GM19397 (cell line): ENCODE measurements around the gene HDAC9.
"Not testable (repeated sequence)": the region's sequence is repeated elsewhere in the genome, so short reads cannot be mapped to it uniquely, and the experiment has no call there.

Experiments used
- ATAC-seq: cut with Tn5 transposase; IDR thresholded peaks from one replicate; pipeline ENCODE4 v1.9.1; 2021; ENCODE audit warnings: mild to moderate bottlenecking, moderate library complexity; ENCODE audit not compliant: unreplicated experiment

The HDAC9 gene

DNA sequence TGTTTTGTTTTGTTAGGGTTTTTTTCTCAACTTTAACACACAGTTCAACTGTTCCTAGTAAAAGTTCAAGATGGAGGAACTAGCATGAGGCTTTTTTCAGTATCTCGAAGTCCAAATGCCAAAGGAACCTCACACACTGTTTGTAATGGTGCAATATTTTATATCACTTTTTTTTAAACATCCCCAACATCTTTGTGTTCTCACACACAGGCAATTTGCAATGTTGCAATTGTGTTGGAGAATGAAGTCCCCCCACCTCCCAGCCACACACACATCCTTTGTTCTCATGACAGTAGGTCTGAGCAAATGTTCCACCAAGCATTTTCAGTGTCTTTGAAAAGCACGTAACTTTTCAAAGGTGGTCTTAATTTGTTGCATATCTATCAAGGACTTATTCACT, 501.0 kb downstream of the HDAC9 start:
- no peak for ATAC-seq

DNA sequence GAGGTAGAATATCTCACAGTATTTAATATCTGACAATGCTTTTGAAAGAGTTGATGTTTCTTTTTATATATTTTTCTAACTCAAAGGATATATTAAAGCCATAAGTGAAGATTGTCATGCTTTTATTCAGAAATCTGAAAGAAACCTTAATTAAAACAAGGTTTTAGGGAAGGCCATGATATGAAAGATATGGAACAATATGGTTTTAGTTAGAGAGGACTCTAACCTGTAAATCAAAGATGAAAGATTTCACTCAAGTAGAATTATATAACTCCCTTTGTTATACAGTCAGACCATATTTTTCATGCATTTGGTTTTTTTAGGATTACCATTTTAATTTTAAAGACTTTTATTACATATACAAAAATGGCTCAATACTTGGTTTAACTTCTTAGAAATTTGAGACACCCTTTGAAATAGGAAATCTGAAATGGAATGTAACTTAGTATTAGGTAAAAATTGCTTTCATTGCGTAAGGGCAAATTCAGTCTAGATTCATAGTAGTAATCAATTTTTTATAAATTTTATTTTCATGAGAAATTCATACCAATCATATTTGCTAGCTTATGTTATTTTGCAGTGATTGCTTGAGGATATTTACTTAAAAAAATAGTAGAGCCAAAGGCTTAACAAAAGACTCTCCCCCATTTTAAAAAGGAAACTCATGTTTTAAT, 502.1 kb downstream of the HDAC9 start:
- ATAC-seq, result no peak

DNA sequence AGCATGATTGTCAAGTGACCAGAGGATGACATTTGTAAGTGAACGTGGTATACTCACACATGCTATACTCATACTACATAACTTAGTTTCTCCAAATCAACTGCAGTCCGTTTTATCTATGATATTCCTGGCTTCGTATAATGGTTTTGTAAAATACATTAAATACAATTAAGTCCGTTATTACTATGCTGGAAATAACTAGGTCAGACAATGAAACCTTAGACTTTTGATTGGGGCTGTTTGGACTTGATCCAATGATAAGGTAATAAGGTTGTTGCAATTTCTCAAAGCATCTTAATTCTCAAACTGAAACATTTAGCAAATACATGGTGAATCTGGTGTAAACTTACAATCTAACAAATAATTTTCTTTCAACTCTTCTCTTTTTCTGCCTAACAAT, 504.9 kb downstream of the HDAC9 start:
- ATAC-seq, result no peak

DNA sequence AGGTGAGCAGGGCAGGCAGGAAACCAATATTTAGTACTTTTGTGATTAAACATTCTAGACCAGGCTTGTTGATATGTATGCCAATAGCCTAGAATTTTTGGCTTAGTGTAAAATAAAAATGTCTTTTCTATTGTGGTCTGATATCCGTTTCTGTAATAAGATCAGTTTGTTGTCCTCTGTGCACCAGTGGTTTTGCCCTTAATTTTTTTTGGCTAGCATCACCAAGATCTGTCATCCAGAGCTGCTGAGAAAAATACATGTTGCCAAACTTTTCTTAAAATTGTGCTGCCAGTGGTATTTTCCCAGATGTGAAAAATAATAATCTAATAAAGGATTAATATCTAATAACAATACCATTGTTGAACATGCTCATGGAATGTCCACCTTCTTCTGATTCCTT, 506.3 kb downstream of the HDAC9 start:
- ATAC-seq, result no peak

DNA sequence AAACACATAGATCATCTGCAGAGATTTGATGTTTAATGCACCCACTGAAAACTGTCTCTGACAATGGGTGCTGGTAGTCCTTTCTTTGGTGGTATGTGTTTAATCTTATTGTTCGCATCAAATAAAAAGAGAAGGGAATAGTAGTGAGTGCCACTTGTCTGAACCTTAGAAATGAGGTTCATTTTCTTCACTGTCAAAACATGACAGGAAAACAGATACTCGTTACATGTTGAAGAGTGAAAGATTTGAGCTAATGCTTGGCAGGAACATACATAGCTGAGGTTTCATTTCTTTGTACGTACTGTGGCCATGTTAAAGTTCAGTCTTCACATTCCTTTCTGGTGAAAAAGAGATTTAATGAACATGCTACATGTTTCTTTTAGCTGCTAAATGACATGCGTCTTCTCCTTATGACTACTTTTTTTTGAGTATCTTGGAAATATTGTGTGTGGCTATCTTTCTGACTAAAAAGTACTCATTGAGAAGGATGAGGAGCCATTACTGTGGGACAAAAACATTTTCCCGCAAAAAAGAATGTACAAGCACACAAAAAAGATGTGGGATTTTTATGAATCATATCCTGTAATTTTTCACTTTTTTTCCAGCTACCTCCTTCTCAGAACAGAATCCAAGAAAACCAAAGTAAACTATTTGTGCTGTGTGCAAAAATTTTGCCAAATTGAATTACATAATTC, 513.8 kb downstream of the HDAC9 start:
- no peak for ATAC-seq

DNA sequence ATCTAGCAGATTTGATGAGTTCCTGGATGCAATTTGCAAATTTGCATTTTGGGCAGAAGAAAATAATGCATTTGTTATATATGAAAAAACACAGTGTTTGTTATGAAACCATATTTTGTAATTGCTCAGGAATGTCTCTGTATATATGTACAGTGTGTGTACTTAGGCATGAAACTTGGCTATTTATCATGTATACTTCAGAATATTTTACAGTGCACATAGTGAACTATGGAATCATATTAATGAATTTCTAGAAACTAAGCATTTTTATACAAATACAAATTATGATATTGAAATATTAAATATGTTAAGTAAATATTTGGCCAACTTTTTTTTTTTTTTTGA, 514.4 kb downstream of the HDAC9 start:
- no peak for ATAC-seq

DNA sequence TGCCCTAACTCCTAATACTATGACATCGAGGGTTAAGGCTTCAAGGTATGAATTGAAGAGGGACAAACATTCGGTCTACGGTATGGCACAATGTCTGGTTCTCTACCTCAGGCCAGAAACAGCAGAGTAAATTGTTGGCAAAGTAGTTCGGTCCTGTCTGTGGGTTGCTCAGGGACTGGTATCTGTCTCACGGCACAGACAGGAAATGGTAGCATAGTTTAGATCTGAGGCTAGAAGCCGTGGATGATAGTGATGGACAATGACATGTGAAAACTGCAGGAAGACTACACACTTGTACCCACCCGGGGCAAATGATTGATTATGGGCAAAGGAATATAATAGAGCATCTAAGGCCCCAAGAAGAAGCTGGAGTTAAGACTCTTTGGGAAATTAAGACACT, 515.7 kb downstream of the HDAC9 start:
- no peak for ATAC-seq

DNA sequence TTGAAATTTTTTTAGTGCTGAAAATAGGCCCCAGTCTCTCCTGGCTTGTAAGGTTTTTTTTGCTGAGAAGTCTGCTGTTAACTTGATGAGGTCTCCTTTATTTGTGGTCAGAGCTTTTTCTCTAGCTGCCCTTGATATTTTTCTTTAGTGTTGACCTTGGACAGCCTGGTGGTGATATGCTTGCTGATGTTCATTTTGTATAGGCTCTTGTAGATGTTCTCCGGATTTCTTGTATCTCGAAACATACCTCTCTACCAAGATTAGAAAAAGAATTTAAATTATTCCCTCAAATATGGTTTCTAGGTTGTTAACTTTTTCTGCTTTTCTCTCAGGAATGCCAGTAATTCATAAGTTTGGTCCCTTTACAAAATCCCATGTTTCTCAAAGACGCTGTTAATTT, 519.5 kb downstream of the HDAC9 start:
- ATAC-seq, result no peak

DNA sequence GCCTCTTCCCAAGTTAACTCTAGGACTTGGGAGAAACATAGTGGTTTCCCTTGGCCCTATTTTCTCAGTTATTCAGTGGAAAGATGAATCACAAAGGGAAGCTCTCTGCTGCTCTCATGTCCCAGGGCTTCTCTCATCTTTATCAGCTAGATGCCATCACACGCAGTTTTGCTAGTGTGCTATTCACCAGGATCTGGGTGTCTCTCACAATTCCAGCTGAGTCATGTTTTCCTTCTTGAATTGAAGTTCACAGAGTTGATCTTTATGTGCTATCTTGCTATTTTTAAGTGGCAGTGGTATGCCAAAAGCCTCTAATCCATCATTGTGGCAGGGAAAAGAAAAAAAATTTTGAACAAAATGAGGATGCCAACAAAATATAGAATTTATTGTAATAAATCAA, 520.6 kb downstream of the HDAC9 start:
- ATAC-seq, result no peak

DNA sequence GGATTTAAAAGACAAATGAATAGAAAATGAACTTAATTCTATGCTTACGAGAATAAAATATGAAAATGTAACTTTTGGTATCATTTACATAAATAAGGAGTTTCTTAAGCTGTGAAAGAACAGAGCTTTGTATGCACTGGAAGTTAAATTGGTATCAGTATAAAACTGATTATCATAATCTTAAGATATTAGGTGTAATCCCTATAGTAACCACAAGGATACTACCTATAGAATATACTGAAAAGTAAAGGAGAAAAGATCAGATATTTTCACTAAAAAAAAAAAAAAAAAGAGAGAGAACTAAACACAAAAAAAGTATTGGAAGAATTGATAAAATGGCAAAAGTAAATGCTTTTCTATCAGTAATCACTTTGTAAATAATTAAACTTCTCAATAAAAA, 521.8 kb downstream of the HDAC9 start:
- ATAC-seq, result no peak

DNA sequence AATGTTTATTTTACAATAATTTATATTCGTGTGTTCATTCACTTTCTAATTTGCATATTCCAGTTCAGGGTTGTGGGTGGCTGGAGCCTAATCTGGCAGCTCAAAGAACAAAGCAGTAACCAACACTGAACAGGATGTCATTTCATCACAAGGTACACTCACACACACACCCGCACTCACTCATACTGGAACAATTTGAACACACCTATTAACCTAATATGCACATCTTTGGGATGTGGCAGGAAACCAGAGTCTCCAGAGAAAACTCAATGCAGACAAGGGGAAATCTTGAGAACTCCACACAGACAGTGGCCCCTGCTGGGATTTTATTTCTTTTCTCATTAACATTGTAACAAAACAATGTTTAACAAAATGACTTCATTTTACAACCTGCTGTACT, 524.5 kb downstream of the HDAC9 start:
- no peak for ATAC-seq

DNA sequence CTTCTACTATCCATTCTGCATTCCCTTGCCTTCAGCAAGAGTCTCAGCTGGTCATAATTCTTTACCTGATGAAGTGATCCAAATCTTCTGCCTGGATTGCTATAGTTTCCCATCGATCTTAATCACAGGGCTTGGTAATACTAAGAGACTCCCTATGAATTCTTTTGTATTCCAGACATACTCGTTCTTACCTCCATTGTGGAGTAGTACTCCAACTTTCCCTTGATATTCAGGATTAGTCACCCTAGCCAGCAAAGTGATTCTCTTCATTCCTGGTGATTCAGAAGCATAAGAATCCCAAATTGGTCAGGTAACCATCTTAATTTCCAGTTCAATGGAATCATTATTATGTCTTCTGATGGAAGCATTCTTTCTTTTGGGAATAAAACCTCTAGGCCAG, 525.2 kb downstream of the HDAC9 start:
- ATAC-seq, result no peak

DNA sequence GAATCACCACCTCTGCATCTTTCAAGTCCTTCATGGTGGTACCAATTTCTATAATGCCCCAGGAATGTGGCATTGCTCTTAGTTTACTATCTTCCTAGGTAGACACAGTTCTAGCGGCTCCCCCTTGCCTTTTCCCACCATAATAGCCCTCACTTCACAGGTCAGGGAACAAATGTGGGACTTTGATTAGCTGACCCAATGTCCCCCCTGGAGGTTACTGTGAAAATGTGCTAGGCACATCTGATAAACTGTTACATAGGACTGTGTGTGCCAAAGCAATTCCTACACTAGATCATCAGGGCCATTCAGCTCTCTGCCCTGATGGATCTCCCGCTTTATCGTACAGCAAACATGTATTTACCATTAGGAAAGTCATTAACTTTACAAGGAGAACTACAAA, 527.9 kb downstream of the HDAC9 start:
- ATAC-seq, result no peak

DNA sequence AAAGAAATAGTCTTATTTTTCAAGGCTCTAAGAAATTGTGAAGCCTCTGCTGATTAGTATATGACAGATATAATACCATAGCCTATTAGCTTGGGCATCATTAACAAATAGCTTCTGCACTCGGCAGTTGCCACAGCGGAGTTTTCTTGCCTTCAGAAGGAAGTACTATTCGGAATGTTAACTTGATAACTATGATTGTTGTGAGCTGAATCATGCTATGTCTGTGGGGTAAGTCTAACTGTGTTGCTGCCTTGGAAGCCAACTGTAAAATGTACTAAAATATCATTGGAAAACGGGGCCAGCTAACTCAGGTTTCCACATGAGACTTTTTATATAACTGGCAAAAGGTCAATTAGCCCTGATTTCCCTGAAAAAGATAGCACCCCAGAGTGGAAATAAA, 528.7 kb downstream of the HDAC9 start:
- no peak for ATAC-seq

DNA sequence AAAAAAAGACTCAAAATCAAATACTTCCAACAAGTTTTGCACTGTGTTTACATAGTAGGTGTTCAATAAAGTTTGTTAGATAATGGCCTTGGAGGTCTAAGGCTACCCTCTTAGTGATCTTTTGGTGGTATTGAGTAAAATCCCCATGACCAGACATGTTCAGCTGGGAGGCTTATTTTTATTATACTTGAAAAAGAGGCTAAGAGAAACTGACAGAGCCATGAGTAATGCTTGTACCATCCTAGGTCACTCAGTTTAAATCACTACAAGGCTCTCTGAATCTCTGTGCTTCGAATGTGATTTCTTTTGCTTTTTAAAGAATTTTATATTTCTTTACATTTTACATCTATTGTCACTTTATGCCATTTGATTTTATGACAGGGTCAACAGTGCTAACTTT, 531.3 kb downstream of the HDAC9 start:
- no peak for ATAC-seq

DNA sequence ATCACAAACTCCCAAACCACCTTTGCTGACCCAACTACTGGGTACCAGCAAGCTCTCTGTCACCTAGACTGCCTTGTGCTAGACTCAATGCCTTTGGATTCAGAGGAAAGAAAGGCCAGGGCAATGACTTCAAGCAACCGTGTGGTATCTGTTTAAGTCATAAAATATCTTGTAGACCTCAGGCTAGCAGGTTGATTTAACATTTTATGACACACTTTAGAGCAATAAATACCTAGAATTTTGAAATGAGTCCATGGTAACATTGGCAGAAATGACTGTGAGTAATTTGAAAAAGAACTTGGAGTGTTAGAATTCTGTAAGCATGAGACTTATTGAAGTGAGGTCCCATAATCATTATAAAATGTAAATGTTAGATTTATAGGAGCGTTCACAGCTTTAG, 534.7 kb downstream of the HDAC9 start:
- no peak for ATAC-seq

DNA sequence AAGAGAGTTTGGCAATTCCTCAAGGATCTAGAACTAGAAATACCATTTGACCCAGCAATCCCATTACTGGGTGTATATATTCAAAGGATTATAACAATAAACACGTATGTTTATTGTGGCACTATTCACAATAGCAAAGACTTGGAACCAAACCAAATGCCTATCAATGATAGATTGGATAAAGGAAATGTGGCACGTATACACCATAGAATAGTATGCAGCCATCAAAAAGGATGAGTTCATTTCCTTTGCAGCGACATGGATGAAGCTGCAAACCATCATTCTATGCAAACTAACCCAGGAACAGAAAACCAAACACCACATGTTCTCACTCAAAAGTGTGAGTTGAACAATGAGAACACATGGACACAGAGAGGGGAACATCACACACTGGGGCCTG, 537.4 kb downstream of the HDAC9 start:
- ATAC-seq, result not testable (repeated sequence)

DNA sequence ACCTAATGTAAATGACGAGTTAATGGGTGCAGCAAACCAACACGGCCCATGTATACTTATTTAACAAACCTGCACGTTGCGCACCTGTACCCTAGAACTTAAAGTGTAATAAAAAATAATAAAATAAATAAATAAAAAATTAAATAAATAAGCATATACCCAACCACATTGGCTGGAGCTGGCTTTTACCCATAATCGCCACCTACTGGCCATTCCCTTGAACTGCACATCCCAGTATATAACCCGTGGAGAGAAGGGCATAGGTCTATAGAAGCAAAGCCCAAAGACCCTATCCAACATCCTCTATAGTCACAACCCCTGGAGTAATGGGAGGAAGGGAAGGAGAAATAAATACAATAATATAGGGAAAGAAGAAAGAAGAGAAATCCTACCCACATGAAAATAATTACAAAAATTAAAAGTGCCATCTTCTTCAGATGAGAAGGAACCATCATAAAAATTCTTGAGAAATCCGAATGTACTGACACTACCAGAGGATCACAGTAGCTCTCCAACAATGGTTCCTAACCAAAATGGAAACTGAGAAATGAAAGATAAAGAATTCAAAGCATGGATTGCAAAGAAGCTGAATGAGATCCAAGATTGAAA, 556.3 kb downstream of the HDAC9 start:
- no peak for ATAC-seq
